GM21381 (cell line): ENCODE results near the gene NUDT16L1.
"Not testable (repeated sequence)": the region's sequence is repeated elsewhere in the genome, so short reads cannot be mapped to it uniquely, and the experiment has no call there.

Experiments
- ATAC-seq: cut with Tn5 transposase; IDR thresholded peaks from one replicate; pipeline ENCODE4 v1.9.1; 2021; ENCODE audit warnings: mild to moderate bottlenecking, moderate library complexity; ENCODE audit not compliant: unreplicated experiment

The NUDT16L1 gene

DNA sequence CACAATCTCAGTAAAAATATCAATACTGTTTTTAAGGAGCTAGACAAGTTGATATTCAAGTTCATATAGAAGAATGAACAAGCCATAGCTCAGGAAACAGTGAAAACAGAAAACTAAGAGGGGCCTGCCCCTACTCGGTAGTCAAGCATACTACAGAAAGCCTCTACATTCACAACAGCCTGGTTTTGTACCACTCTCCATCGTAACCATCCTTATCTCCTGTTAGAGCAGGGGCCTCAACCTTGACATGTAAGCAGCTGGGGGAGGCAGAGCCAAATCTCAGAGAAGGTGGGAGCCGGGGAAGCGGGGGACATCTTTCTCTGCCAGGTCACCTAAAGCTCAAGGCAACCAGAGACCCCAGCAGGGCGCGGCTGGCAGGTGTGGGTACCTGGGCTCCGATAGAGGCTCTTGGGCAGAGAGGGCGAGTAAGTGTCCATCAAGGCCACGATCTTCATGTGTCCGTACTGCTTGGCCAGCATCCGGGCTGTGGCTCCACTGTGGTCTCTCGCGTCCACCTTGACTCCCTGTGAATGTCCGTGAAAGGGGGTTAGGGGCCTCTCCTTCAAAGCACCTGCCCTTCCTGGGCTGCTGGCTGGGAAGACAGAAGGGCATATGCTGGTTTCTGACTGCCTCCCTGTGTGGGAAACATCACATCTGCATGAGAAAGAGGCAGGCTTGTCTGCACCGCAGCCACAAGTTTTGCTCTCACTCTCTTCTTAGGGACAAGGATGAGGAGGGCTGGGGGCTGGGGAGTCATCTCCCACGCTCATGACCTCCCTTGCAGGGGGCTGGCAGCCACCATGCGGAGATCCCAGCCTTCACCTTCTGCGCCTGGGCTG is 20.5 kb downstream of the NUDT16L1 start:
- no peak for ATAC-seq

DNA sequence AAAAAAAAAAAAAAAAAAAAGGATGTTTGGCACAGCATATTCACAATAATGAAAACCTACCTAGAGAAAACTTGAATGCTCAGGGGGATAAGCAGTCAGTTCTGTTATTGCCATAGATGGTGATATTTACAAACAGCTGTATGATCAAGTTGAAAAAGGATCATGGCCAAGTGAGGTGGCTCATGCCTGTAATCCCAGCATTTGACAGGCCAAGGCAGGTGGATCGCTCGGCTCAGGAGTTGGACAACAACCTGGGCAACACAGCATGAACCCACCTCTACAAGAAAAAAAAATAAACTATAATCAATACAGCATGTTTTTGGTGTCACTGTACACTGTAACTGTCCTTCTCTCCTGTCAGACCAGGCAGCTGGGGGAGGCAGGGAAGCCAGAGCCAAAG is 21.6 kb downstream of the NUDT16L1 start:
- no peak for ATAC-seq

DNA sequence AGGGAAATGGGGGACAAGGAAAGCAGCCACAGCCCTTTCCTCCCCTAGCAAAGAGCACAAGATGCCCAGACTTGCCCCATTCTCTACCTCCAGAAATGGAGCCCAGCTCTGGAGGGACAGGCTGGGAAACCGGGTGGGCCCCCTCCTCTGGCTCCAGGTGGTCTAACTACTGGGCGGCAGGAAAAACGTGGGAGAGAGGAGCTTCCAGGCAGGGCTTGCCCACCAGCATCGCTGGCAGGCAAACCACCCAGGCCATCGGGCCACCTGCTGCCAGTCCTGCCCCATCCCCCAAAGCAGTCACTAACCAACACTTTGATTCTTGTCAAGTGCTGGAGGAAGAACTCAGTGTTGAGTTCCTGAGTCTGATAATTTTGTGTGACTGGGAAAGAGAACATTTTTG is 25.1 kb downstream of the NUDT16L1 start:
- ATAC-seq: no peak

DNA sequence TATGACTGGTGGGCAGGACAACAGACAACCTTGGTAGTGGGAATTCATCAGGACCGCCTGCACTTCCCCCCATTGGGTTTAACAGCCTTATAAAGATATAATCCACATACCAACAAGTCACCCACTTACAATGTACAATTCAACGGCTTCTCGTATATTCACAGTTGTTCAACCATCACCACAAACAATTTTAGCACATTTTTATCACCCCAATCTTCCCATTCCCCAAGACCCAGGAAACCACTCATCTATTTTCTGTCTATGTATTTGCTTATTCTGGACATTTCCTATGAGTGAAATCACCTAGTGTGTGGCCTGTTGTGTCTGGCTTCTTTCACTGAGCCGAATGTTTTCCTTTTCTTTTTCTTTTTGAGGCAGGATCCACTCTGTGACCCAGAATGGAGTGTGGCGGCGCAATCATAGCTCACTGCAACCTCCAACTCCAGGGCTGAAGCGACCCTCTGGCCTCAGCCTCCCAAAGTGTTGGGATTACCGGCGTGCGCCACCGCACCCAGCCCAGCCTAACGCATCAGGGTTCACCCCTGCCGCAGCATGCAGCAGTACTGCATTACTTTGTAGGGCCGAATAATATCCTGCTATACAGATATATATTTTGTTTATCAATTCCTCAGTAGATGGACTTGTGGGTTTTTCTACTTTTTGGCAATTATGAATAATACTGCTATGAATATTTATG is 29.9 kb downstream of the NUDT16L1 start:
- ATAC-seq: no peak

DNA sequence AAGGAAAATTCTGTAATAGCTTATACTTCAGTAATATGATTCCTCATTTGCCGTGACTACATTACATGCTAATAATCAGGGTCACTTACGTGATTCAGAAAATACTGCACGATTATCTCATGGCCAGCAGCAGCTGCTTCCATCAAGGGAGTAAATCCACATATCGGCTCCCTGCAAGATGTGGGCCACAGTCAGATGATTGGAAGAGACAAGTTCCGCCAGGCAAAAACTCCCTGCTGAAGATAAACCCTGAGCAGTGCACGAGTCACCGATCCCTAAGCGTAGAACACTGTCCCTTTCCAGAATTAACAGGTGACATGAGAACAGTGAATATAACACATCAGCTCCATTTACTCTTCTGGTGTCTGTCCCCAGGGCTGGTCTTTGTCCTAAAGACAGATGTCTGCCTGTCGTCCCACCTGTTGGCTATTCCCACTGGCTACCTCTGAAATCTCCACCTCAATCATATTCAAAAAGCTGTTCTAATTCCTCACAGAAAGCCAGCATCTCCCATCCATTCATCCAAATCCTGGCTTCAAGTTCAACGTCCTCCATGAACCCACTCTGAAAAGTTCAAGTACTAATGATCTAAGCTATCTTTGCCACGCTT is 31.4 kb downstream of the NUDT16L1 start:
- ATAC-seq: no peak

DNA sequence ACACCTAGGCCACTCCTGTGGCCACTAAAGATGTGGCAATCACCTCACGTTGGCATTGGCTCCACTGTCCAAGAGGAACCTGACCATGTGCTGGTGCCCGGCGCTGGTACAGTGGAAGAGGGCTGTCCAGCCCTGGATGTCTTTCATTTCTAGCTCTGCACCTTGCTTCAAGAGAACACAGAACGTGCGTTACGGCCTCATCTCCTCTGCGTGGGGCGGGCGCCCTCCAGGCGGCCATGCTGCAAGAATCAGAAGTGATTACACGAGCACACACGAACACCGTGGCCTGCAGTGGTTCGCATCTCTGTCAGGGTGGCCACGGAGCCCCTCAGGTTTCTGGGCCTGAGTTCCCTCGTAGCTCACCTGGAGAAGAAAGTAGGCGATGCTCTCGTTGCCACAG is 33.3 kb downstream of the NUDT16L1 start:
- ATAC-seq: no peak

DNA sequence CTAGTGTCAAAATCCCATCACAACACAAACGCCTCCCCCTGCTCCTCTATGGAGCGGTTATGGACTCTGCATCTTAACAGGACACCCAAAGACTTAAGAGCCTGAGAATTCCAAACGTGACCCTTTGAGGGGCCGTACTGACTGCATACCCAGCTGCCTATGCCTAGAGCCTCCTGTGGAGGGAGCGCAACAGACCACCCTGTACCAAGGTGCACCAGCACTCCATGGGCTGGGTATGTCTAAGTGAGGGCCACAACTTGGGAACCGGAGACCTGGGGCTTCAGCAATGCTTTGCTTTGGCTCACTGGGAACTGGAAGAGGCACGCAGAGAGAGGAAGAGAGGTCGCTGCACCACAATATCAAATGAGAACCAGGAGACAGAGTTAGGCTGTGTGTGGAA is 35.3 kb downstream of the NUDT16L1 start:
- ATAC-seq: no peak

DNA sequence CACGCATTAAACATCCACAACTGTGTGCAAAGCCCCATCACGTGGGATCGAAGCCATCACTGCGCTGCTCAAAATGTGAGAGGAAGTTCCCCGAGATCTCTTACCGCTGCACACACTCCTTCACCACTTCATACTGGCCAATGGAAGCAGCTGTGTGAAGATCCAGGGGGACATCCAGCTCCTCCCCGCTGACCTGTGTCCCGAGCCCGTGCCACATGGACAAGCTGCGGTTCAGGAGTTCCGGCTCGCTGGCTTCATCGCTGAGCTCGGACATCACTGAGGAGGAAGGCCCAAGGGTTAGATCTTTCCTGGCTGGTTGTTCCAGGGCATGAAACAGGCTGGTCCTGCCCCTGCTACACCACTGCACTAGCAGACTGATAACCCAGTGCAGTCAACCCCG is 36.5 kb downstream of the NUDT16L1 start:
- ATAC-seq: no peak

DNA sequence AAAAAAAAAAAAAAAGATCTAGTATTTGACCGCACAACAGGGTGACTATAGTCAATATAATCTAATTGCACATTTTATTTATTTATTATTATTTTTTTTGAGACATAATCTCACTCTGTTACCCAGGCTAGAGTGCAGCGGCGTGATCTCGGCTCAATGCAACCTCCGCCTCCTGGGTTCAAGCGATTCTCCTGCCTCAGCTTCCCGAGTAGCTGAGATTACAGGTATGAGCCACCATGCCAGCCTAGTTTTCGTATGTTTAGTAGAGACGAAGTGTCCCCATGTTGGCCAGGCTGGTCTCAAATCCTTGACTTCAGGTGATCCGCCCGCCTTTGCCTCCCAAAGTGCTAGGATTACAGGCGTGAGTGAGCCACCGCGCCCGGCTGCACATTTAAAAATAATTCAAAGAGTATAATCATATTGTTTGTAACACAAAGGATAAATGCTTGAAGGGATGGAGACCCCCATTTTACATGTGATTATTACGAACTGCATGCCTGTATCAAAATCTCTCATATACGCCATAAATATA is 39.9 kb downstream of the NUDT16L1 start:
- no peak for ATAC-seq

DNA sequence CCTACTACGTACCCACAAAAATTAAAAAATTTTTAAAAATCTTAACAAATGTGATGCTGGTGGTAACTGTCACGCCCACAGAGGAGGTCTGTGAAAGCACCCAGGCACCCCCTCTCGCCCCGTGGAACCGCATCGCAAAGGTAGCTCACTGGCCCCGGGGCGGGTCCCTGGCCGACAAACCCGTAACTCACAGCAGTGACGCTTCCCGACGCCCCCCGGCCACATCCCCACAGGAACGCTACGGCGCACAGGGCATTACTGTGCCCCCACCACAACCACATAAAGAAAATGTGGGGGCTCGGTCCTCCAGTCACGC is 40.3 kb downstream of the NUDT16L1 start:
- ATAC-seq: peak; percentile 14

DNA sequence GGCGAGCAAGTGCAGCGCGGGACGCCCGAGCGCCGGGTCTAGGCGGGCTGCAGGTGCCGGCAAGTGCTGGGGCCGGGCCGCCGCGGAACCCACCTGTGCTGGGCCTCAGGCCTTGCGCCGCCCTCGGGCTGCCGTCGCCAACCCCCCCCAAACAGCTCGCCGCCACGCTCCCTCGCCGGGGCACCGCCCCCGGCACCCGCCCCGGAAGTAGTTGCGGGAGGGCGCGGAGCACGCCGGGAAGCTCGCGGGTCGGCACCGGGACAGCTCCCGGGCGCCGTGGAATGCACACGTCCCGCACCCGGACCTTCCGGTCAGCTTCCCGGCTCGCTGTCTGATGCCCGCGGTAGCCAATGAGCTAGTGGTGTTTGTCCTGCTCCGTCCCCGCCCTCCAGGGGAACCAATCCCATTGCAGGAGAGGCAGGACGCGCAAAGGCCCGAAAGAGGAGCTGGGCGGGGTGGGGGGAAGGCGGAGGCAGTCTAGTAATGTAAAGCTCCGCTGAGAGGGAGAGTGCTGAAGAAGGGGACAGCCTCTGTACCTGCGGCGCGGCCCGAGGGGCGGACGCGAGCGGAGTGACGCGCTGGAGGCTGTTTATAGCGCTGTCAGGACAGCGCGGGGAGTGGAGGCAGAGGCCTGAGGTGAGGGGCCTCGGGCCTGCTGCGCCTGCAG is 40.8 kb downstream of the NUDT16L1 start, which contains the start of the genes ANKS3 and DNAAF8:
Gene ANKS3 (minus strand): TSS at position 209 of the 667 bp plus-strand sequence. CDS start 4,122 bp downstream, outside the sequence.
Gene DNAAF8 (plus strand): TSS at position 475 of the 667 bp plus-strand sequence. CDS start 1,978 bp downstream, outside the sequence.
- ATAC-seq: peak; percentile 81

DNA sequence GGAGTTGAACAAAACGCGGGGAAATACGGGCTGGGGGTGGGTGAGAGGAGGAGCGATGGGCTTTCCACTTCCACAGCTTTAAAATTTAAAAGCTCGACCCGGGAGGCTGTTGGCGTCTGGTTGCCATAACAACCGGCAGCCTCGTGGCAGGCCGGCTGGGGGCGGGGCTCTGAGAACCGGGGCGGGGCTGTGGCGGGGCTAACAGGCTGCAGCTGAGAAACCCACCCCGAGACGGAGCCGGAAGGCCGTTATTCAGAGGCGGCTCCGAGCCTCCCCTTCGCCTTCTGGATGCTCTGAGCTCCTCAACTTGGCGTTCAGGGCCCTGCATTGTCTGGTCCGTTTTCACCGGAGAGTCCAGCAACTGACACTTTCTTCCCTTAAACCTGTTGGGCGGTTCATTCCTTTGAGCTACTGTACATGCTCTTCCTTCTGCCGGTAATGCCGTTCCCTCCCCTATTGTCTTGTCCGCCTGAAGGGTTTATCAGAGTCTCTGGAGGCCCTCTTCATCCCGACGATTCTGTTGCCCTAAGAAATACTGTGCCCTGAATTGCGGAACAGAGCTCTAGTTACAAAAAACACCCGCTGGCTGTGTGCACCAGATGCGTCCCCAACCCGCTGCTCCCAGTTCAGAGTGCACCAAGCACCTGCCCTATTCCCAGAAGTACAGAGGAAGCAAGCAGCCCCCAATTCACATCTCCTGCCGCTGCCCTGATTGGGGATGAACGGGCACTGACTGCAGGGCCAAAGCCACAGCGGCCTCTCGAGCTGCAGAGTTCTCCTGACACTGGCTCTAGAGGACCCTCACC is 41.6 kb downstream of the NUDT16L1 start:
- peak; percentile 50 for ATAC-seq

DNA sequence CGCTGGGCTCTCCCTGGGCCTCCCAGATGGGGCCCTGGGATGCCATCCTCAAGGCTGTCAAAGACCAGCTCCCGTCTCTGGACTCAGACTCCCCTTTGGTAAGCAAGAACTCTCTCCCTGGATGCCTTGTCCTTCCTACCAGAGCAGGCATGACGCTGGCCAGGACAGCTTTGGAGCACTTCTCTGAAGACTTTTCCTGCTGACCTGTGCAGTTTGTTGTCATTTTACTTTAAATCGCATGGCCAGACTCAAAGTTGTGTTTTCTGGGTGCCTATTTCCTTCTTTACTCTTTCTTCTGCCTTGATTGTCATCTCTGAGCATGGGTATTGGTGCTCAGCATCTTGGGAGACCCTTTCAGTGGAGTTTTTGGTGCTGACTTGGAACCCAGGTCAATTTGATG is 43.2 kb downstream of the NUDT16L1 start:
- ATAC-seq: no peak

DNA sequence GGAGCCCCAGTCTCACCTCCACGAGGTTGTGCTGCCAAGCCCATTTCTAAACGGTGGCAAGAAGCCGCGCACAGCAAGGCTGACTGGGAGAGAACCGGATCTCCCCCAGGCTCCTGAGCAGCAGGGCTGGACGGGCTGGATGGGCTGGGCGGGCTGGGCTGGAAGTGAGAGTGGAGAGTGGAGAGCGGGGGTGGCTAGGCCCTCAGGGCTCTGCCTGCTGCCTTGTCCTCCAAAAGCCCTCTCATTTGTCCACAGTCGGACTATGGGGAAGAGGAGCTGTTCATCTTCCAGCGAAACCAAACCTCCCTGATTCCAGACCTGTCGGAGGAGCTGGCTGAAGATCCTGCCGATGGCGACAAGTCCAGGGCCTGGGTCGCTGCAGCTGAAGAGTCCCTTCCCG is 44.2 kb downstream of the NUDT16L1 start:
- no peak for ATAC-seq

DNA sequence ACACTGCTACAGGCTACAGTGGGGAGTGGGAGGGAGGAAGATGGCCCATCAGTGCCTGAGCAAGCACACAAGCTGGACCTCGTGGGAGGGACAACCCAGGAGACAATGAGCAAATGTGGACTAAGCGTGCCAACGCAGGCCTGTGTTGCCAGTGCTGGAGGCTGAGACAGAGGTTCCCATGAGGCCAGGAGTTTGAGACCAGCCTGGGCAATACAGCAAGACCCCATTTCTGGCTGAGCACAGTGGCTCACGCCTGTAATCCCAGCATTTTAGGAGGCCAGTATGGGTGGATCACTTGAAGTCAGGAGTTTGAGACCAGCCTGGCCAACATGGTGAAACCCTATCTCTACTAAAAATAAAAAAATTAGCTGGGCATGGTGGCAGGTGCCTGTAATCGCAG is 45.0 kb downstream of the NUDT16L1 start:
- ATAC-seq: not testable (repeated sequence)

DNA sequence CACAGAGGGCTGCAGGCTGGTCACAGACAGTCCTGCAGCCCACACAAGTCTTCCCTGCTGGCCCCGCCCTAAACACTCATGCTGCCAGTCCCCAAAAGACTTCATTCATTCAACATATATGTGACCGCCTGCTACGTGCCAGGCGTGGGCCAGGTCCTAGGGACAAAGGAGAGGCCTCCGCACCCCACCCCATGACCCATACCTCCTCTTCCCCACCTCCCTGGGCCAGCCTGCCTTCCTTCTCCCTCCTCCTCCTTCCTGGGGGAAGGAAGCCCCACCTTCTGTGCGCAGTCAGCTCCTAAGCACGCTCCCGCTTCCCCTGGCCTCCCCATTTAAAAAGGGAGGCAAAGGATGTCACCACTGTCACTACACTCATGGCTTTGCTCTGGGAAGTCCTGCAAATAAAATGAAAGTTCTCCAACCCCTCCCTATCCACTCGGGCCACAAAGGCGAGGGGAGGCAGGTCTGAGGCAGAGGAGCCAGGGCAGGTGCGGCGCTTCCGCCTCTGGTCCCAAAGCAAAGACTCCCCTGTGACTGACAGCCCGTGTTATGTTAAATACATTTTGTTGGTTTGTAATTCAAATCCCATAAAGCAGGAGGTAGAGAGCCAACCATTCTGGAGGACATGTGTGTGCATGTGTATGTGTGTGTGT is 50.0 kb downstream of the NUDT16L1 start:
- no peak for ATAC-seq

DNA sequence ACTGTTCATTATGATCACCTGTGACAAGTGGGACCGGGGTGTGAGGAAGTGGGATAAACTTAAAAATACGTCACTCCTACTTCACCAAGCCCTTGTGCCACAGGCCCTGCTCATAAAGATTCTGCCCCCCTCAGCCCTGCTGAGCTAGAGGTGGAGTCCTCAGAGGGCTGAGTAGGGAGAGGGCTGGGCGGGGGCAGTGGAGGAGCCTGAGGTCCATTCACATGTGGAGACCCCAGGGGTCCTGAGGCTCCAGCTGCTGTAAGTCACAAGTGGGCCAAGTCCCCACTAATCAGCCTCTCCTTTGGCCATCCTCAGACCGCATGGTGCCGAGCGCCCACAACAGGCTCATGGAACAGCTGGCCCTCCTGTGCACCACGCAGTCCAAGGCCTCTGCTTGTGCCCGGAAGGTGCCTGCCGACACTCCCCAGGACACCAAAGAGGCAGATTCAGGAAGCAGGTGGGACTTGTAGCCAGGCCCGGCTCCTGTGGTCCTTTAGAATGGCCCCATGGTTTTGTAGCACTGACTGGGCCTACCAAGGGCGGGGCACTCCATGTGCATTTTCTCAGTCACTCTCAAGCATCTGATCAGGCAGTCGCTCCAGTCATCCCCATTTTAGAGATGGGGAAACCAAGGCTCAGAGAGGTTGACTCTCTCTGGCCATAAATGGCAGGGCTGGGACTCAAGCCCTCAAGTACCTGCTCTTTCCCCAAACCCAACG is 51.4 kb downstream of the NUDT16L1 start:
- no peak for ATAC-seq

DNA sequence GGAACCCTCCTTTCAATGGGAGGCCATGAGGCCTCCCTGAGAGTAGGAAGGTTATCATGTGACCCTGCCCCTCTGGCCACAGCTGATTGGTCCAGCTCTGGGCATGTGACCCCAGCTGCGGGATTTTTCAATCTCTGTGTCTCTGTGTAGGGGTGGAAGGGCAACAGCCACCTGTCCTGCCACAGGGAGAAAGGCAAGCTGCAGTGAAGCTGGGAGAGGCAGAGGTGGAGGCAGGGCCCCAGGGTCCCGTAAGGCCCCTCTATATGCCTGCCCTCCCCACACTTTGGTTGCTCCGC is 51.9 kb downstream of the NUDT16L1 start:
- no peak for ATAC-seq
